HepG2 (cell line): ENCODE data around the gene PARN. TPM values are rescaled to one million over a fixed set of nuclear protein-coding genes. Genes with fewer than 3 reads are reported as not detected.

Experiments
- ATAC-seq: fragments of 200-7000 bp; cut with Tn5 transposase; 3 replicates; pipeline ENCODE4 v1.9.1; 2020; ENCODE audit warnings: mild to moderate bottlenecking, moderate library complexity
- BruUV-seq: library from RNA; stranded (reverse); fragments of 400-500 nt; replicated peaks from 2 replicates; lab custom pipeline; 2021; lab: Mats Ljungman, UMichigan
- CTCF ChIA-PET: fragments of 300-600 bp; formaldehyde crosslinking; extraction: SDS; loops from one replicate; lab custom pipeline; 2021; ENCODE audit warnings: low total read pairs, inconsistent platforms, low intra/inter-chr PET ratio; lab: Yijun Ruan, JAX
- POLR2A ChIA-PET: fragments of 350-600 bp; sonication (Branson Sonifier 250); formaldehyde crosslinking; loops from one replicate; lab custom pipeline; 2020; ENCODE audit warnings: antibody characterized with exemption, inconsistent platforms; lab: Yijun Ruan, JAX
- DNase-seq: peaks from one replicate; pipeline ENCODE4 v3.0.0-alpha.2; 2015; ENCODE audit warnings: low spot score
- FAIRE-seq: peaks from 3 replicates; lab custom pipeline; 2011; peaks lifted over from hg19 to GRCh38; lab: Jason Lieb, UNC
- H2AFZ ChIP-seq: one replicate; pipeline ENCODE4 v1.6.1; 2011; ENCODE audit warnings: low read length, inconsistent platforms
- H3K27ac ChIP-seq: fragments of 300-600 bp; 3 replicates; pipeline ENCODE4 v1.8.0; 2011; ENCODE audit warnings: mixed run types, mild to moderate bottlenecking, mixed read lengths, low read length, inconsistent platforms; ENCODE audit not compliant: insufficient read depth; ENCODE audit errors: extremely low read length
- H3K27me3 ChIP-seq, 2 experiments: fragments of 200-600 bp in 1 of 2; 2 replicates in 1 of 2; 3 replicates in 1 of 2; pipeline versions ENCODE4 v1.6.0 to v1.8.0; 2011; ENCODE audit warnings: low read length in 2 of 2, mild to moderate bottlenecking in 2 of 2, moderate library complexity in 2 of 2, inconsistent platforms in 1 of 2; ENCODE audit not compliant: insufficient read depth in 2 of 2, control insufficient read depth in 1 of 2
- H3K36me3 ChIP-seq, 2 experiments: fragments of 200-600 bp in 1 of 2; replicated peaks in 1 of 2; 2 replicates in 1 of 2; 3 replicates in 1 of 2; pipeline versions ENCODE4 v1.5.1 to v1.8.0; 2011; ENCODE audit warnings: low read length in 2 of 2, inconsistent platforms in 1 of 2; ENCODE audit not compliant: insufficient read depth in 2 of 2, control insufficient read depth in 1 of 2
- H3K4me1 ChIP-seq: 2 replicates; pipeline ENCODE4 v1.5.1; 2012; ENCODE audit warnings: low read length, inconsistent platforms; ENCODE audit not compliant: insufficient read depth
- H3K4me2 ChIP-seq: 2 replicates; pipeline ENCODE4 v1.6.0; 2011; ENCODE audit warnings: low read depth, low read length, inconsistent platforms
- H3K4me3 ChIP-seq, 3 experiments: fragments of 200-600 bp in 1 of 3; sonication (generic), shearing (Covaris generic) in 1 of 3; replicated peaks in 1 of 3; 2 replicates each; pipeline ENCODE4 v1.5.1; 2011 to 2016; ENCODE audit warnings: low read length in 3 of 3, inconsistent platforms in 2 of 3, low read depth in 2 of 3, mild to moderate bottlenecking in 2 of 3, control low read depth in 1 of 3, mixed read lengths in 1 of 3; ENCODE audit not compliant: insufficient read depth in 1 of 3
- H3K79me2 ChIP-seq: one replicate; pipeline ENCODE4 v1.6.1; 2011; ENCODE audit warnings: low read length, inconsistent platforms; ENCODE audit not compliant: insufficient read depth
- H3K9ac ChIP-seq: 2 replicates; pipeline ENCODE4 v1.6.0; 2011; ENCODE audit warnings: mild to moderate bottlenecking, low read depth, low read length, inconsistent platforms; ENCODE audit not compliant: insufficient read depth
- H3K9me3 ChIP-seq: 2 replicates; pipeline ENCODE4 v1.5.1; 2012; ENCODE audit warnings: mild to moderate bottlenecking, low read length
- H4K20me1 ChIP-seq: 2 replicates; pipeline ENCODE4 v1.6.0; 2011; ENCODE audit warnings: inconsistent platforms, mild to moderate bottlenecking, low read length, moderate library complexity; ENCODE audit not compliant: insufficient read depth
- CENPX ChIP-seq: sonication (generic); formaldehyde crosslinking; IDR thresholded peaks from 2 replicates; pipeline ENCODE4 v1.9.0; 2021; ENCODE audit warnings: mild to moderate bottlenecking, missing genetic modification reagents, moderate library complexity
- ZFYVE20 ChIP-seq: sonication (generic); formaldehyde crosslinking; IDR thresholded peaks from 2 replicates; pipeline ENCODE4 v1.8.0; 2023; ENCODE audit warnings: low read depth, mild to moderate bottlenecking, moderate library complexity, missing genetic modification reagents, borderline replicate concordance
- ZMYM2 ChIP-seq: sonication (generic); formaldehyde crosslinking; IDR thresholded peaks from 2 replicates; pipeline ENCODE4 v1.8.0; 2022; ENCODE audit warnings: mild to moderate bottlenecking, missing genetic modification reagents
- ZNF282 ChIP-seq: fragments of 450-650 bp; IDR thresholded peaks from 2 replicates; pipeline ENCODE4 v1.6.1; 2018; ENCODE audit not compliant: partially characterized antibody
- ZNF333 ChIP-seq: sonication (generic); formaldehyde crosslinking; IDR thresholded peaks from 2 replicates; pipeline ENCODE4 v1.4.0; 2020; ENCODE audit warnings: mild to moderate bottlenecking, missing genetic modification reagents, borderline replicate concordance
- ZNF354B ChIP-seq: sonication (generic); formaldehyde crosslinking; IDR thresholded peaks from 2 replicates; pipeline ENCODE4 v1.8.0; 2022; ENCODE audit warnings: mild to moderate bottlenecking, missing genetic modification reagents
- ZNF75D ChIP-seq: sonication (generic); formaldehyde crosslinking; IDR thresholded peaks from 2 replicates; pipeline ENCODE4 v1.8.1; 2023; ENCODE audit warnings: missing genetic modification reagents, mild to moderate bottlenecking, borderline replicate concordance
- ZSCAN31 ChIP-seq: sonication (generic); formaldehyde crosslinking; IDR thresholded peaks from 2 replicates; pipeline ENCODE4 v1.5.0; 2020; ENCODE audit warnings: low read depth, mild to moderate bottlenecking, missing genetic modification reagents
- WGBS: methylation state at CpG from one replicate; pipeline ENCODE4 v1.1.6; 2017; ENCODE audit warnings: low lambda C conversion rate; 5-methylcytosine and 5-hydroxymethylcytosine counted together
- in situ Hi-C: cut with HindIII; loops from 2 replicates; pipeline ENCODE4 v1.10.0; 2017; ENCODE audit warnings: low pct_unique_long_range_greater_than_20kb; ENCODE audit not compliant: extremely low pct_ligation_motif_present
- intact Hi-C: fragments of 100-400 bp; cut with micrococcal nuclease; formaldehyde crosslinking; loops from one replicate; pipeline ENCODE4 v1.10.0; 2022; ENCODE audit not compliant: unreplicated experiment
- polyA plus RNA-seq, 8 experiments: library from polyadenylated mRNA; depleted of rRNA in 3 of 8; stranded (reverse) in 7 of 8; unstranded in 1 of 8; fragments of >200 nt; fragmentation: Illumina TruSeq in 4 of 8; extraction: Trizol in 4 of 8; gene quantifications; 2 replicates each; pipeline versions ENCODE4 v1.2.1 to v1.2.3, GENCODE V29; 2011 to 2016; ENCODE audit warnings: low read depth in 4 of 8, missing spikeins in 1 of 8, mixed read lengths in 1 of 8; ENCODE audit not compliant: insufficient read depth in 1 of 8
- total RNA-seq, 5 experiments: library from RNA; depleted of rRNA; stranded (reverse); fragments of >200 nt; fragmentation: Illumina TruSeq; extraction: Trizol; gene quantifications; 2 replicates each; pipeline ENCODE4 v1.2.3, GENCODE V29; 2016; ENCODE audit warnings: low read depth in 1 of 5
- TF ChIP-seq, protein P1 (sequence below): sonication (generic); formaldehyde crosslinking; IDR thresholded peaks from 2 replicates; pipeline ENCODE4 v1.5.0; 2020; ENCODE audit warnings: mild to moderate bottlenecking, missing genetic modification reagents
- TF ChIP-seq, protein P2 (sequence below): sonication (generic); formaldehyde crosslinking; IDR thresholded peaks from 2 replicates; pipeline ENCODE4 v1.5.0; 2020; ENCODE audit warnings: mild to moderate bottlenecking, missing genetic modification reagents, borderline replicate concordance
- TF ChIP-seq, protein P3 (sequence below): IDR thresholded peaks from 2 replicates; pipeline ENCODE4 v1.6.1; 2016; ENCODE audit warnings: mild to moderate bottlenecking

Gene PARN
- total and polyA plus RNA-seq, 2 of the 13 experiments (the other 11 are each of a cell fraction or from before 2014, with no cell fraction given) = 13.3 to 47.6 TPM

DNA sequence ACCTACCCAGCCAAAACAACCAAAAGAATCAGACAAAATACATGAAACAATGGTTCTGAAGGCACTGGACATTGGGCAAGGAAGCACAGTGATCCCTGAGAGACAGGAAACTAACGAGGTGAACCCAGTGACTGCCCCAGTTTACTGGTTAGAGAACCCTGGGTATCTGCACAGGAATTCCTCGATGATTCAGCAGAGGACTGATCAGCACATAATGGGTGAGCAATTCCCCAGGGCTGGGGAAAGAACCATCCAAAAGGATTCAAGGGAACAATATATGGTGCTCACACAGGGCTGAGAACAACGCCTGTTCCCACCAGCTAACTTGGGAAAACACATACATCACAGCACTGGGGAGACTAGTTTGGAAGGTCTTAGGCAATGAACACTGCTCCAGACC, 167.2 kb downstream of the PARN start:
- in situ Hi-C loops = no loop called here
- no peak overlapping the region for H3K4me2 ChIP-seq
- WGBS = 95% methylated on average over 3 of the region's 3 CpGs
- no peaks in the 10 kb centered on the region for H3K4me1 ChIP-seq
- H3K4me3 ChIP-seq = no peak overlapping the region
- H2AFZ ChIP-seq = no peak overlapping the region
- H3K9me3 ChIP-seq = peaks cover 12% of the 10 kb centered on the region
- ChIA-PET POLR2A (no interaction called here), CTCF (no interaction called here)
- H3K9ac ChIP-seq = no peak overlapping the region
- intact Hi-C loops = no loop called here
- H3K27ac ChIP-seq = no peak overlapping the region
- DNase-seq = no peak
- peaks cover 4 to 20% of the 10 kb centered on the region in 2 experiments for H3K36me3 ChIP-seq
- no peaks in the 10 kb centered on the region for H3K27me3 ChIP-seq
- TF ChIP-seq ZNF333 (no peak), CENPX (CRISPR knock-in tag) (no peak), ZSCAN31 (CRISPR knock-in tag) (no peak), ZNF282 (no peak)
- TF ChIP-seq, all 625 proteins: peak for 0
- Histone ChIP-seq H4K20me1 (no peaks in the 10 kb centered on the region), H3K79me2 (no peaks in the 10 kb centered on the region)
- BruUV-seq = no TSS peak
- ATAC-seq (no peak), FAIRE-seq (no peak)

DNA sequence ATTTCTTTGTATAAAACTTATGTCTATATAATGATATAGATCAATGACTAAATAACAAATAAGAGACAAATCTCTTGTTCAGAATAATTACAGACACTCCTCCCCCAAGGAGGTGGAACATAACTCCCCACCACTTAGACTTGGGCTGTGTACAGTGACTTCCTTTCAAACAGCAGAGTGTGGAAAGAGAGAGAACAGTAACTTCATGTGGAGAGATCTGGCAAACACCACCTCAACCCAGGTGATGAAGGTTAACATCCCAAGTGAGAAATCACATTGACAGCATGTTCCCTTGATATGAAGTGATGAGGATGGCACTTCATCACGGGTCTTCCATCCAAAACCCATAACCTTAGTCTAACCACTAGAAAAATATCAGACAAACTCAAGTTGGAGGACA, 169.3 kb downstream of the PARN start:
- H3K27me3 ChIP-seq = no peaks in the 10 kb centered on the region
- H3K4me3 ChIP-seq = no peak overlapping the region
- ChIA-PET CTCF (no interaction called here), POLR2A (no interaction called here)
- no peak overlapping the region for H3K27ac ChIP-seq
- H2AFZ ChIP-seq = no peak overlapping the region
- H3K9ac ChIP-seq = no peak overlapping the region
- ATAC-seq (no peak), DNase-seq (no peak), FAIRE-seq (no peak)
- H3K79me2 ChIP-seq = no peaks in the 10 kb centered on the region
- H3K9me3 ChIP-seq = peaks cover 12% of the 10 kb centered on the region
- intact Hi-C loops = no loop called here
- H3K36me3 ChIP-seq = peaks cover 4 to 20% of the 10 kb centered on the region in 2 experiments
- H4K20me1 ChIP-seq = no peaks in the 10 kb centered on the region
- BruUV-seq = no TSS peak
- H3K4me1 ChIP-seq = no peaks in the 10 kb centered on the region
- no peak overlapping the region for H3K4me2 ChIP-seq
- in situ Hi-C loops = no loop called here
- WGBS = 96% methylated on average over 1 of the region's 1 CpG
- TF ChIP-seq, protein P1, sequence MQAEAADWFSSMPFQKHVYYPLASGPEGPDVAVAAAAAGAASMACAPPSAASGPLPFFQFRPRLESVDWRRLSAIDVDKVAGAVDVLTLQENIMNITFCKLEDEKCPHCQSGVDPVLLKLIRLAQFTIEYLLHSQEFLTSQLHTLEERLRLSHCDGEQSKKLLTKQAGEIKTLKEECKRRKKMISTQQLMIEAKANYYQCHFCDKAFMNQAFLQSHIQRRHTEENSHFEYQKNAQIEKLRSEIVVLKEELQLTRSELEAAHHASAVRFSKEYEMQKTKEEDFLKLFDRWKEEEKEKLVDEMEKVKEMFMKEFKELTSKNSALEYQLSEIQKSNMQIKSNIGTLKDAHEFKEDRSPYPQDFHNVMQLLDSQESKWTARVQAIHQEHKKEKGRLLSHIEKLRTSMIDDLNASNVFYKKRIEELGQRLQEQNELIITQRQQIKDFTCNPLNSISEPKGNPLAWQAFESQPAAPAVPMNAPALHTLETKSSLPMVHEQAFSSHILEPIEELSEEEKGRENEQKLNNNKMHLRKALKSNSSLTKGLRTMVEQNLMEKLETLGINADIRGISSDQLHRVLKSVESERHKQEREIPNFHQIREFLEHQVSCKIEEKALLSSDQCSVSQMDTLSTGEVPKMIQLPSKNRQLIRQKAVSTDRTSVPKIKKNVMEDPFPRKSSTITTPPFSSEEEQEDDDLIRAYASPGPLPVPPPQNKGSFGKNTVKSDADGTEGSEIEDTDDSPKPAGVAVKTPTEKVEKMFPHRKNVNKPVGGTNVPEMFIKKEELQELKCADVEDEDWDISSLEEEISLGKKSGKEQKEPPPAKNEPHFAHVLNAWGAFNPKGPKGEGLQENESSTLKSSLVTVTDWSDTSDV (CRISPR knock-in tag) = no peak
- TF ChIP-seq ZNF354B (CRISPR knock-in tag) (no peak), ZMYM2 (CRISPR knock-in tag) (no peak), ZFYVE20 (CRISPR knock-in tag) (no peak), ZNF75D (no peak)
- TF ChIP-seq, protein P2, sequence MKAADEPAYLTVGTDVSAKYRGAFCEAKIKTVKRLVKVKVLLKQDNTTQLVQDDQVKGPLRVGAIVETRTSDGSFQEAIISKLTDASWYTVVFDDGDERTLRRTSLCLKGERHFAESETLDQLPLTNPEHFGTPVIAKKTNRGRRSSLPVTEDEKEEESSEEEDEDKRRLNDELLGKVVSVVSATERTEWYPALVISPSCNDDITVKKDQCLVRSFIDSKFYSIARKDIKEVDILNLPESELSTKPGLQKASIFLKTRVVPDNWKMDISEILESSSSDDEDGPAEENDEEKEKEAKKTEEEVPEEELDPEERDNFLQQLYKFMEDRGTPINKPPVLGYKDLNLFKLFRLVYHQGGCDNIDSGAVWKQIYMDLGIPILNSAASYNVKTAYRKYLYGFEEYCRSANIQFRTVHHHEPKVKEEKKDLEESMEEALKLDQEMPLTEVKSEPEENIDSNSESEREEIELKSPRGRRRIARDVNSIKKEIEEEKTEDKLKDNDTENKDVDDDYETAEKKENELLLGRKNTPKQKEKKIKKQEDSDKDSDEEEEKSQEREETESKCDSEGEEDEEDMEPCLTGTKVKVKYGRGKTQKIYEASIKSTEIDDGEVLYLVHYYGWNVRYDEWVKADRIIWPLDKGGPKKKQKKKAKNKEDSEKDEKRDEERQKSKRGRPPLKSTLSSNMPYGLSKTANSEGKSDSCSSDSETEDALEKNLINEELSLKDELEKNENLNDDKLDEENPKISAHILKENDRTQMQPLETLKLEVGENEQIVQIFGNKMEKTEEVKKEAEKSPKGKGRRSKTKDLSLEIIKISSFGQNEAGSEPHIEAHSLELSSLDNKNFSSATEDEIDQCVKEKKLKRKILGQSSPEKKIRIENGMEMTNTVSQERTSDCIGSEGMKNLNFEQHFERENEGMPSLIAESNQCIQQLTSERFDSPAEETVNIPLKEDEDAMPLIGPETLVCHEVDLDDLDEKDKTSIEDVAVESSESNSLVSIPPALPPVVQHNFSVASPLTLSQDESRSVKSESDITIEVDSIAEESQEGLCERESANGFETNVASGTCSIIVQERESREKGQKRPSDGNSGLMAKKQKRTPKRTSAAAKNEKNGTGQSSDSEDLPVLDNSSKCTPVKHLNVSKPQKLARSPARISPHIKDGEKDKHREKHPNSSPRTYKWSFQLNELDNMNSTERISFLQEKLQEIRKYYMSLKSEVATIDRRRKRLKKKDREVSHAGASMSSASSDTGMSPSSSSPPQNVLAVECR (CRISPR knock-in tag) = no peak
- TF ChIP-seq, protein P3, sequence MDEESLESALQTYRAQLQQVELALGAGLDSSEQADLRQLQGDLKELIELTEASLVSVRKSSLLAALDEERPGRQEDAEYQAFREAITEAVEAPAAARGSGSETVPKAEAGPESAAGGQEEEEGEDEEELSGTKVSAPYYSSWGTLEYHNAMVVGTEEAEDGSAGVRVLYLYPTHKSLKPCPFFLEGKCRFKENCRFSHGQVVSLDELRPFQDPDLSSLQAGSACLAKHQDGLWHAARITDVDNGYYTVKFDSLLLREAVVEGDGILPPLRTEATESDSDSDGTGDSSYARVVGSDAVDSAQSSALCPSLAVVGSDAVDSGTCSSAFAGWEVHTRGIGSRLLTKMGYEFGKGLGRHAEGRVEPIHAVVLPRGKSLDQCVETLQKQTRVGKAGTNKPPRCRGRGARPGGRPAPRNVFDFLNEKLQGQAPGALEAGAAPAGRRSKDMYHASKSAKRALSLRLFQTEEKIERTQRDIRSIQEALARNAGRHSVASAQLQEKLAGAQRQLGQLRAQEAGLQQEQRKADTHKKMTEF = no peak
